HG03108 (cell line): Measurements from ENCODE around the gene C17orf75.
A peak's percentile ranks its signal among the peaks of the same experiment; 100 is the strongest.
"Not testable (repeated sequence)": the region's sequence is repeated elsewhere in the genome, so short reads cannot be mapped to it uniquely, and the experiment has no call there.

Experiments used
- ATAC-seq: cut with Tn5 transposase; IDR thresholded peaks from one replicate; pipeline ENCODE4 v1.9.1; 2021; ENCODE audit warnings: moderate library complexity; ENCODE audit not compliant: unreplicated experiment

C17orf75 gene

DNA sequence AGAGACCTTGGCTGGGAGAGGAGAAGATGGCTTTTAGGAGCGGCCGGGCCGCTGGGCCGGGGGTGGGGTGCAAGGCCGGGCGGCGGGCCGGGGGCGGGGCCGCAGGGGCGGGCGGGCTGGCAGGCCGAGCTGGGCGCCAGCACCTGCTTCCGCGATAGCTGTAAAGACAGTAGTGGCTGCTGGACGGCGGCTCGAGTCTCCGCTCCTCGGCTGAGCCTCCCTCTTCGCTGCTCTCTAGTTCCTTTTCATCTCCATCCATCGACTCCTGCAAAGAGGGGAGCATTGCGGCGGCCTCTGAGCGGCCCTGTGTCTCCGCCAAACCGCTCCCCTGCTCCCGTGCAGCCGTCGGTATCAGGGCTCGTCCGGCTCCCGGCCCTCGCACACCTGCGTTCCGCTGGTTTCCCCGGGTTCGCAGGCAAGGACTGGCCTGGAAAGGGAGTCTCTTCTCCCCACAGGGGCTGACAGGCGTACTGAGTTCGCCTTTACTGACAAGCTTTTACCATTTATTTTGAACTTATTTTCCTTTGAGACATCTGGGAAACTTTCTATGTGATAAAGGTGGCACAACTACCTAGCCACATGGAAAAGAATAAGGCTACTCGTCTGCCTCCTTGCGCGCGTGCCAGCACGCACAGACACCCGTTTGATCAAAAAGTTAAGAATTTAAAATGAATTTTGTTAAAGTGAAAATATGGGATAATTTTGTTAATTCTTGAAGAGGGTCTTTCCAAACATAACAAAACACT is at the start of gene C17orf75:
Gene C17orf75 (minus strand): TSS at position 317 of the 746 bp plus-strand sequence. CDS start 34 bp downstream, at position 283.
- ATAC-seq = peak; percentile 84

GRCh38 chr17:32388613-32389459 is 46.9 kb upstream of the C17orf75 start:
- no peak for ATAC-seq

- not testable (repeated sequence) for ATAC-seq
Observed at GRCh38 chr17:32388128-32388527, 46.2 kb upstream of the C17orf75 start.

GRCh38 chr17:32386844-32387243 is 44.9 kb upstream of the C17orf75 start:
- ATAC-seq = no peak

DNA sequence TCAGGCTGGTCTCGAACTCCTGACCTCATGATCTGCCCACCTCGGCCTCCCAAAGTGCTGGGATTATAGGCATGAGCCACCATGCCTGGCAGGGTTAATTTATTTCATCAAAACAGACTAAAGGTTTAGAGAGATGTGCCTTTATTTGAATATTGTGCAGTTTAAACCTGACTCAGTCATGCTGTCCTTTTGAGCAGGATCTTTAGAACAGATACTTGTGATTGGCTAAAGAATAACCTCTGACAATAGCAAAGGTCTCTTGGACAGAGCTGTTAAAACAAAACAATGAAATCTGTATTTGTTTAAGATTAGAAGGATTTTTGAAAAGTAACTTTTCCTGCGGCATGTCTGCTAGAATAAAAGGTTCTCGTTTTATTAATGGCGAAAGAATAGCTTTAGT is 44.0 kb upstream of the C17orf75 start:
- no peak for ATAC-seq

GRCh38 chr17:32385121-32385520 is 43.1 kb upstream of the C17orf75 start:
- no peak for ATAC-seq

- no peak for ATAC-seq
Observed at GRCh38 chr17:32383926-32384434, 42.0 kb upstream of the C17orf75 start.

GRCh38 chr17:32382526-32383223 is 40.7 kb upstream of the C17orf75 start:
- no peak for ATAC-seq

DNA sequence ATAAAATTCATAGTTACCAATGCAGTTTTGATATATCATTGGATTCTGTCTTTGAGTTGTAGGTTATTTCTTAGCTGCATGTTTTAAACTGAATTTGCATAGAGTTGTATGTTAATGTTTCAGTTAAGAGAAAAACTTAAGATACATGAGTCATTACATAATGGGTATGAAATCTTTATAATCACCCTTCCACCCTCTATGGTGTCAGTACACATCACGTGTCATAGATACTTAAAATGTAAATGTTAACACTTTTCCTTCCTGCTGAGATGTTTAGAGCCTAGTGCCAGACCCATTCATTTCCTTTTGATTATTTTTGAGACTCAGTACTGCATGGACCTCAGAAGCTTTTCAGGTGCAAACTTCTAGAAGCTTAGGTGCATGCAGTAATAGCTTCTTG is 28.5 kb upstream of the C17orf75 start:
- ATAC-seq = no peak

GRCh38 chr17:32361270-32361669 is 19.3 kb upstream of the C17orf75 start:
- no peak for ATAC-seq

DNA sequence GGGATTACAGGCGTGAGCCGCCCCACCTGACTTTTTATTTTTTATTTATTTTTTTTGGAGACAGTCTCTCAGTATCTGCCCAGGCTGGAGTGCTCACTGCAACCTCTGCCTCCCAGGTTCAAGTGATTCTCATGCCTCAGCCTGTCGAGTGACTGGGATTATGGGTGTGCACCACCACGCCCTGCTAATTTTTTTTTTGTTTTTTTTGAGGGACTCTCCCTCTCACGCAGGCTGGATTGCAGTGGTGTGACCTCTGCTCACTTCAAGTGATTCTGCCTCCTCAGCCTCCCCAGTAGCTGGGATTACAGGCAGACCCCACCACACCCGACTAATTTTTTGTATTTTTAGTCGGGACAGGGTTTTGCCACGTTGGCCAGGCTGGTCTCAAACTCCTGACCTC is 15.6 kb upstream of the C17orf75 start:
- ATAC-seq = no peak

GRCh38 chr17:32356750-32357149 is 14.8 kb upstream of the C17orf75 start:
- no peak for ATAC-seq

- ATAC-seq = no peak
Observed at GRCh38 chr17:32356378-32356743, 14.4 kb upstream of the C17orf75 start.

DNA sequence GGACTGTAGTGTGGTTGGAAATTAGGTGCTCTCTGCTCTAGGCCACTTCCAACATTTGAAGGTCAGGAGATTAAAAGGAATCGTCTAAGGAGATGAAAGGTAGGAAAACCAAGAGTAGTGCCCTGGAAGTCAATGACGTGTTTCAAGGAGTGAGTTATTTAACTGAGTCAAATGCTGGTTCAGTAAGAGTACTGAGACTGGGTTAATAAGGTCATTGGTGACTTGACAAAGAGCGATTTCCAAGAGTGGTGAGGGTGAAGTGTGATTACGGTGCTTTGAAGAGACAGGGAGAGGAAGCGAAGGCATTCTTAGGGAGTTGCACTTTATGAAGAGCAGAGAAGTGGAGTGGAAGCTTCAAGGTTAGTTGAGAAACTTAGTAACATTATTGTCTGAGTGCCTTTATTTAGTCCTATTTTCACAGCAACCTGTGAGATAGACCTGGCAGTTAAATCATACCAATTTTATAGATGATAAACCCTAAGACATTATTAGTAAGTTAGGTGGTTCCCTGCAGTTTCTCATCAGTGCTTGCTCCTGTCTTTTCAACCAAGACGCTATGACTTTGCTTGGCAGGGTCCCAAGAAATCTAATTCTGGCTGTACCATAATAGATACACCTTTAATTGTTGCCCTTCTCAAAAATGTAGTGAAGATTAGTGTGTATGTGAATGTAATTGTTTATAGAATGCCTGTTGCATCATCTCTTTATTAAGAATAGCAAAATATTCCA is 13.8 kb upstream of the C17orf75 start:
- ATAC-seq = no peak

GRCh38 chr17:32352734-32353133 is 10.8 kb upstream of the C17orf75 start:
- ATAC-seq = not testable (repeated sequence)

DNA sequence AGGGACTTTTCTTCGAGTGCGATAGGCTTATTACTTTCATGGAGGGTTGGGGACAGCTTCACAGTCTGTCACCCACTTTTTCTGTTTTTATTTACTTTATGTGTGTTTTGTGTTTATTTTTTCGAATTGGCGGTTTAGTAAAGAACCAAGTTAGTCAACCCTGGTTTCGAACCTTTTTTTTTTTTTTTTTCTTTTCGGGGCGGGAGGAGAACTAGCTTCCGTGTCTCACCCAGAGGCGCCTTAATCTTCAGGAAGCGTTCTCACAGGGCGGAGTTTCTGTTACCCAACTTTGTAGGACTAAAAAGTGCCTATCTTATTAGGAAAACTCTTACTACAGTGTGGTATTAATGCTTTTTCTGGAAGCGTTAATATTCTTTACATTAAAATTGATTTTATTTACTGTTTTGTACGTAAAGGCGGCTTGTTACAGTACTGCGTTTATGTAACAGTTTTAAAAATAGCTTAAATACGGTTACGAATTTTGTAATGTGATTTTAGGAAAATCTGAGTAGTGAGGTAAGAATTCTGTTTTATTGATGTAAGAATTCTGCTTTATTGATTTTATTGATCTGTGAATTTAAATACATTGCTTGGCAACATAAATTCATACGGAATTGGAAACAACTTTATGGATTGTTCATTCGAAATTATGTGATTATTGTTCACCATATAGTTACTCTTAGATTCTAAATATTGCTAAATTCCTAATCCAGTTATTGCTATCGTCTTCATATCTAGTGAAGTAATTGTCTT is 8.9 kb upstream of the C17orf75 start:
- ATAC-seq = peak; percentile 24

DNA sequence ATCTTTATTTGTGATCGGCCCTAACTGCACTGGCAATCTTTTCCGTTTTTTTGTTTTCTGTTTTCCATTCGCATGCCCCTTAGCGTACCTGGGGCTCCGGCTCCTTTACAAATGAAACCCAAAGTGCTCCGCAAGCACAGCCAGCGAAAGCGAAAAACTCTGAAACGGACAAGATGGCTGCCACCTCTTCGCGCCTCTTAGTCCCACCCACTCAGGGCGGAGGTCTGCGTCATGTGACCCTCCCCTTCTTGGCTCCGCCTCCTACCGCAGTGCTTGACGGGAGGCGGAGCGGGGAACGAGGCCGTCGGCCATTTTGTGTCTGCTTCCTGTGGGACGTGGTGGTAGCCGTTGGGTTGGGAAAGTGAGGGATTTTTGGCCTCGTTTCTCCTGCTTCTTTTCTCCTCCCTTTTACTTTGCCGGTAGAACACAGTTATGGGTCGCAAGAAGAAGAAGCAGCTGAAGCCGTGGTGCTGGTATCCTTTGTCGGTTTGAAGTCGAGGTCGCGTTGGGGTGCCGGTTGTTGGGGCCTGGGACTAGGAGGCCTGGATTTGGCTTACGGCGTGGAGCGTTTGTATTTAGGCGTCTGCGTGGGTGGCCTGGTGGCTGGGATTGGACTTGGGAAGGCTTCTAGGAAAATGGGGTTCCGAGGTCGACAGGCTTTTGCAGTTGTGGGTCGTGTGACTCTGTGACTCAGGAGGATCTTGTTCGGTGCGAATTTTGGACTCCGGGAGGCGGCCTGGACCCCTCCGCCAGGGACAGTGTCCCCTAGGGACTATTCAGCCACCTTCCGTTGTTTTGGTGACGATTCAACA is 8.1 kb upstream of the C17orf75 start, which contains the start of gene ZNF207:
Gene ZNF207 (plus strand): TSS at position 304 of the 812 bp plus-strand sequence. CDS start 129 bp downstream, at position 433.
- ATAC-seq = peak; percentile 92

DNA sequence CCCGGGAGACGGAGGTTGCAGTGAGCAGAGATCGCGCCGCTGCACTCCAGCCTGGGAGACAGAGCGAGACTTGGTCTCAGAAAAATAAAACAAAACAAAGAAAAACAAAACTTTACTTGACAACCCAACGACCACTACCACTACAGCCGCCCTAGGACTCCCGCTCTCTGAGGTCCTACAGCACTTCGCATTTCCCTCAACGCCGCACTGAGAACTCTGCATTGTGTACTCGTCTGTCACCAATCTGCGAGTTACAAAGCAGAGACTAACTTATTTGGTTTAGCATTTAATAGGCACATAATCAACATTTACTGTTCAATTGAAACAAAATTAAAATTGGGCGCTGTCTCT is 7.5 kb upstream of the C17orf75 start:
- no peak for ATAC-seq

DNA sequence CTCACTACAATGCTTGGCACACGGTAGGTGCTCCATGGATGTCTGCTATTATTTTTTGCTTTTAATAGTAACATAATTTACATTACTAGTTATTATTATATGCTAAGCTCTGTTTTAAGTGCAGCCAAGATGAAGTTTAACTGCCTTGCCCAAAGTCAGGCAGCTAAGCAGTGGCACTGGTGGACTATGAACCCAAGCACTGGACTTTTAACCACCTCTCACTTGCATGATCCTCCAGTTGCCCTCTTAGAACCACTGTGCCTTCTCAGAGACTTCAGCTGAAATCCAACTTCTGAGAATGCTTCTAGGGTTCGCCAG is 6.5 kb upstream of the C17orf75 start:
- no peak for ATAC-seq
